Small intestine (tissue), 7 donors: ENCODE measurements around the gene SMCP. TPM values are rescaled to one million over a fixed set of nuclear protein-coding genes. Genes with fewer than 3 reads are reported as not detected.

Experiments used
- DNase-seq, 2 donors: peaks; one replicate each; pipeline versions ENCODE4 v3.0.0 to v3.0.0-alpha.2; 2013
- FAIRE-seq: peaks from 2 replicates; lab custom pipeline; 2012; peaks lifted over from hg19 to GRCh38; lab: Jason Lieb, UNC
- H3K27ac ChIP-seq, 3 donors: one replicate each; pipeline ENCODE4 v1.5.1; 2013; ENCODE audit warnings: low read length in 2 of 3, mild to moderate bottlenecking in 2 of 3, control low read depth in 1 of 3, inconsistent platforms in 1 of 3, low read depth in 1 of 3, moderate library complexity in 1 of 3
- H3K27me3 ChIP-seq, 3 donors: one replicate each; pipeline ENCODE4 v1.6.1; 2013; ENCODE audit warnings: low read length in 3 of 3, inconsistent platforms in 1 of 3; ENCODE audit not compliant: control insufficient read depth in 3 of 3, insufficient read depth in 3 of 3
- H3K36me3 ChIP-seq, 3 donors: one replicate each; pipeline ENCODE4 v1.6.1; 2013; ENCODE audit warnings: low read length in 3 of 3, inconsistent platforms in 1 of 3, low read depth in 1 of 3, mild to moderate bottlenecking in 1 of 3, moderate library complexity in 1 of 3; ENCODE audit not compliant: control insufficient read depth in 3 of 3, insufficient read depth in 2 of 3
- H3K4me1 ChIP-seq, 3 donors: one replicate each; pipeline ENCODE4 v1.6.1; 2013; ENCODE audit warnings: low read length in 2 of 3, inconsistent platforms in 1 of 3, low read depth in 1 of 3, mild to moderate bottlenecking in 1 of 3, moderate library complexity in 1 of 3; ENCODE audit not compliant: control insufficient read depth in 3 of 3, insufficient read depth in 2 of 3
- H3K4me3 ChIP-seq, 3 donors: one replicate each; pipeline ENCODE4 v1.5.1; 2013; ENCODE audit warnings: low read length in 3 of 3, control low read depth in 1 of 3, inconsistent platforms in 1 of 3, low read depth in 1 of 3, mild to moderate bottlenecking in 1 of 3, moderate library complexity in 1 of 3
- H3K9me3 ChIP-seq, 2 donors: one replicate each; pipeline ENCODE4 v1.6.1; 2013; ENCODE audit warnings: low read depth in 1 of 2, low read length in 1 of 2; ENCODE audit not compliant: control insufficient read depth in 2 of 2, insufficient read depth in 1 of 2
- WGBS, 3 donors: extraction: QIAGEN DNeasy Blood & Tissue Kit; methylation state at CpG; one replicate each; pipeline ENCODE4 v1.1.7; 2013; 5-methylcytosine and 5-hydroxymethylcytosine counted together
- polyA plus RNA-seq, 4 donors: library from polyadenylated mRNA; stranded (reverse) in 3 of 4; unstranded in 1 of 4; fragments of 200-250 nt in 3 of 4; fragments of 120-200 nt in 1 of 4; gene quantifications; one replicate each; pipeline versions ENCODE4 v1.2.1 to v1.2.3, GENCODE V29; 2013
- donor health status: healthy with polysubstance abuse.
- donor health status: control.
- donor health status: control.
- donor health status: Bipolar disorder and iron deficiency.
- donor health status: healthy.

The SMCP gene
- polyA plus RNA-seq, 4 donors, result not detected

GRCh38 chr1:152864443-152864842, 13.7 kb upstream of the SMCP start:
- no peaks in the 10 kb centered on the region for H3K27me3 ChIP-seq
- no peaks in the 10 kb centered on the region for H3K4me1 ChIP-seq
- H3K36me3 ChIP-seq, result no peaks in the 10 kb centered on the region
- DNase-seq, result no peak
- FAIRE-seq, result no peak
- no peak overlapping the region for H3K4me3 ChIP-seq
- no peaks in the 10 kb centered on the region for H3K9me3 ChIP-seq
- no peak overlapping the region for H3K27ac ChIP-seq

- no peak for FAIRE-seq
These were observed 11.8 kb upstream of the SMCP start for GRCh38 chr1:152866321-152866720.

GRCh38 chr1:152869808-152870419, 8.2 kb upstream of the SMCP start:
- no peak overlapping the region for H3K4me3 ChIP-seq
- peak; percentile 69 to 71 for DNase-seq
- no peak for FAIRE-seq
- H3K27ac ChIP-seq, result no peak overlapping the region
- WGBS, 3 donors, result 30 to 41% (median 31%) methylated on average over 9 of the region's 9 CpGs
- H3K4me1 ChIP-seq, result no peaks in the 10 kb centered on the region
- no peaks in the 10 kb centered on the region for H3K9me3 ChIP-seq
- no peaks in the 10 kb centered on the region for H3K36me3 ChIP-seq
- peaks cover 0 to 2% (median 0%) of the 10 kb centered on the region in 3 donors for H3K27me3 ChIP-seq

More at GRCh38 chr1:152866321-152866720, 11.8 kb upstream of the SMCP start:
- no peak overlapping the region for H3K27ac ChIP-seq
- 74 to 84% (median 78%) methylated on average over 2 of the region's 2 CpGs for WGBS, 3 donors
- no peak overlapping the region for H3K4me3 ChIP-seq
- DNase-seq, result no peak
- H3K27me3 ChIP-seq, result peaks cover 0 to 2% (median 0%) of the 10 kb centered on the region in 3 donors
- no peaks in the 10 kb centered on the region for H3K9me3 ChIP-seq
- H3K4me1 ChIP-seq, result no peaks in the 10 kb centered on the region
- H3K36me3 ChIP-seq, result no peaks in the 10 kb centered on the region

- H3K27me3 ChIP-seq, result peaks cover 0 to 2% (median 0%) of the 10 kb centered on the region in 3 donors
- FAIRE-seq, result no peak
These were observed 7.0 kb upstream of the SMCP start for GRCh38 chr1:152870831-152871730.

GRCh38 chr1:152871731-152872126, 6.4 kb upstream of the SMCP start:
- H3K9me3 ChIP-seq, result no peaks in the 10 kb centered on the region
- 83 to 87% (median 84%) methylated on average over 6 of the region's 6 CpGs for WGBS, 3 donors
- H3K4me3 ChIP-seq, result no peak overlapping the region
- DNase-seq (no peak), FAIRE-seq (no peak)
- no peak overlapping the region for H3K27ac ChIP-seq
- H3K27me3 ChIP-seq, result peaks cover 0 to 2% (median 0%) of the 10 kb centered on the region in 3 donors
- H3K36me3 ChIP-seq, result no peaks in the 10 kb centered on the region
- no peaks in the 10 kb centered on the region for H3K4me1 ChIP-seq

More at GRCh38 chr1:152870831-152871730, 7.0 kb upstream of the SMCP start:
- Histone ChIP-seq H3K4me3 (no peak overlapping the region), H3K27ac (no peak overlapping the region), H3K4me1 (no peaks in the 10 kb centered on the region), H3K36me3 (no peaks in the 10 kb centered on the region), H3K9me3 (no peaks in the 10 kb centered on the region)
- 41 to 48% (median 45%) methylated on average over 17 of the region's 17 CpGs for WGBS, 3 donors
- peak in 1 of 2 donors; percentile 37 for DNase-seq

GRCh38 chr1:152873495-152873894, 4.6 kb upstream of the SMCP start:
- no peaks in the 10 kb centered on the region for H3K9me3 ChIP-seq
- no peak for DNase-seq
- H3K27me3 ChIP-seq, result peaks cover 0 to 2% (median 0%) of the 10 kb centered on the region in 3 donors
- H3K27ac ChIP-seq, result no peak overlapping the region
- no peak for FAIRE-seq
- no peaks in the 10 kb centered on the region for H3K4me1 ChIP-seq
- no peak overlapping the region for H3K4me3 ChIP-seq
- no peaks in the 10 kb centered on the region for H3K36me3 ChIP-seq

GRCh38 chr1:152876827-152877226, 1.3 kb upstream of the SMCP start:
- H3K4me3 ChIP-seq, result no peak overlapping the region
- WGBS, 3 donors, result 41 to 71% (median 58%) methylated on average over 1 of the region's 1 CpG
- H3K9me3 ChIP-seq, result no peaks in the 10 kb centered on the region
- H3K4me1 ChIP-seq, result no peaks in the 10 kb centered on the region
- H3K27ac ChIP-seq, result no peak overlapping the region
- H3K27me3 ChIP-seq, result no peaks in the 10 kb centered on the region
- DNase-seq (no peak), FAIRE-seq (no peak)
- H3K36me3 ChIP-seq, result no peaks in the 10 kb centered on the region

GRCh38 chr1:152879559-152880198, 1.6 kb downstream of the SMCP start:
- DNase-seq, result no peak
- H3K27ac ChIP-seq, result no peak overlapping the region
- no peak for FAIRE-seq
- H3K9me3 ChIP-seq, result no peaks in the 10 kb centered on the region
- H3K4me1 ChIP-seq, result no peaks in the 10 kb centered on the region
- H3K36me3 ChIP-seq, result no peaks in the 10 kb centered on the region
- no peaks in the 10 kb centered on the region for H3K27me3 ChIP-seq
- no peak overlapping the region for H3K4me3 ChIP-seq
